T-helper 17 cell (primary cell): Measurements from ENCODE around the gene ZNF665. TPM values are rescaled to one million over a fixed set of nuclear protein-coding genes. Genes with fewer than 3 reads are reported as not detected.
A peak's percentile ranks its signal among the peaks of the same experiment; 100 is the strongest.
"Not testable (repeated sequence)": the region's sequence is repeated elsewhere in the genome, so short reads cannot be mapped to it uniquely, and the experiment has no call there.

ENCODE experiments used
- ATAC-seq: fragments of 150-1000 bp; cut with Tn5 transposase; 2 replicates; pipeline ENCODE4 v1.10.0; 2021; ENCODE audit warnings: mild to moderate bottlenecking, moderate library complexity
- DNase-seq, 3 donors: peaks; one replicate each; pipeline versions ENCODE4 v3.0.0 to v3.0.0-alpha.2; 2020 to 2021
- H3K9me3 ChIP-seq: one replicate; pipeline ENCODE4 v1.7.0; 2013; ENCODE audit warnings: low read length, mild to moderate bottlenecking; ENCODE audit not compliant: control insufficient read depth, poor library complexity, severe bottlenecking
- H3K27ac Mint-ChIP-seq: one replicate; pipeline ENCODE4 v1.8.0; 2022; ENCODE audit warnings: mild to moderate bottlenecking, moderate library complexity, mixed read lengths
- H3K27me3 Mint-ChIP-seq: one replicate; pipeline ENCODE4 v1.8.0; 2022; ENCODE audit warnings: mixed read lengths
- H3K36me3 Mint-ChIP-seq: one replicate; pipeline ENCODE4 v1.8.0; 2022; ENCODE audit warnings: low read depth, mixed read lengths
- H3K4me1 Mint-ChIP-seq: one replicate; pipeline ENCODE4 v1.8.0; 2022; ENCODE audit warnings: mild to moderate bottlenecking, mixed read lengths
- H3K4me3 Mint-ChIP-seq: one replicate; pipeline ENCODE4 v1.8.0; 2022; ENCODE audit warnings: mild to moderate bottlenecking, moderate library complexity, mixed read lengths
- total RNA-seq, 4 donors: library from RNA in 2 of 4; stranded (reverse) in 2 of 4; gene quantifications; one replicate each; pipeline ENCODE4 v1.2.3 and lab custom pipeline; 2022 to 2026

ZNF665 gene
- total RNA-seq, 2 donors from 2014 or later, result 0.78 to 2.4 TPM

- Mint-ChIP-seq H3K4me1 (no peaks in the 10 kb centered on the region), H3K27me3 (no peaks in the 10 kb centered on the region), H3K36me3 (peaks cover 4% of the 10 kb centered on the region), H3K4me3 (no peak overlapping the region), H3K27ac (no peak overlapping the region)
- H3K9me3 ChIP-seq, result peaks cover 17% of the 10 kb centered on the region
- DNase-seq (no peak), ATAC-seq (no peak)
Observed at GRCh38 chr19:53136432-53136831, 56.7 kb downstream of the ZNF665 start.

GRCh38 chr19:53132141-53132991 is 60.8 kb downstream of the ZNF665 start, which contains the start of gene ZNF415:
TSS of gene ZNF415 (minus strand) at chr19:53132910. CDS start at chr19:53122676, 10,234 bp downstream.
- DNase-seq, result peak in 1 of 3 donors; percentile 15
- no peaks in the 10 kb centered on the region for H3K9me3 ChIP-seq
- H3K27ac Mint-ChIP-seq, result no peak within 1 kb of the TSS

GRCh38 chr19:53131727-53132126 is 61.4 kb downstream of the ZNF665 start:
- Mint-ChIP-seq H3K27ac (no peak overlapping the region), H3K36me3 (peaks cover 4% of the 10 kb centered on the region), H3K27me3 (no peaks in the 10 kb centered on the region), H3K4me1 (no peaks in the 10 kb centered on the region), H3K4me3 (peak overlapping the region; percentile 25)
- ATAC-seq (no peak), DNase-seq (no peak)
- no peaks in the 10 kb centered on the region for H3K9me3 ChIP-seq

More at GRCh38 chr19:53132141-53132991, 60.8 kb downstream of the ZNF665 start, which contains the start of gene ZNF415:
- peak; percentile 53 for ATAC-seq
- H3K27me3 Mint-ChIP-seq, result no peaks in the 10 kb centered on the region
- no peaks in the 10 kb centered on the region for H3K4me1 Mint-ChIP-seq
- peaks cover 4% of the 10 kb centered on the region for H3K36me3 Mint-ChIP-seq
- peak within 1 kb of the TSS; percentile 25 for H3K4me3 Mint-ChIP-seq

- DNase-seq (no peak), ATAC-seq (no peak)
- no peaks in the 10 kb centered on the region for H3K9me3 ChIP-seq
- Mint-ChIP-seq H3K27me3 (no peaks in the 10 kb centered on the region), H3K36me3 (peaks cover 4% of the 10 kb centered on the region), H3K4me1 (no peaks in the 10 kb centered on the region), H3K27ac (no peak overlapping the region), H3K4me3 (no peak overlapping the region)
Observed at GRCh38 chr19:53131085-53131590, 62.0 kb downstream of the ZNF665 start.

GRCh38 chr19:53130506-53130905 is 62.7 kb downstream of the ZNF665 start:
- Mint-ChIP-seq H3K27ac (no peak overlapping the region), H3K4me3 (no peak overlapping the region), H3K36me3 (peaks cover 4% of the 10 kb centered on the region), H3K4me1 (no peaks in the 10 kb centered on the region), H3K27me3 (no peaks in the 10 kb centered on the region)
- DNase-seq, result no peak
- no peaks in the 10 kb centered on the region for H3K9me3 ChIP-seq
- no peak for ATAC-seq

- H3K27ac Mint-ChIP-seq, H3K36me3 Mint-ChIP-seq, H3K4me1 Mint-ChIP-seq, H3K27me3 Mint-ChIP-seq, ATAC-seq, H3K9me3 ChIP-seq, DNase-seq, H3K4me3 Mint-ChIP-seq: not testable (repeated sequence)
Observed at GRCh38 chr19:53126733-53127526, 66.2 kb downstream of the ZNF665 start.

GRCh38 chr19:53123400-53123799 is 69.8 kb downstream of the ZNF665 start:
- no peaks in the 10 kb centered on the region for H3K27me3 Mint-ChIP-seq
- no peak for ATAC-seq
- H3K4me1 Mint-ChIP-seq, result no peaks in the 10 kb centered on the region
- H3K36me3 Mint-ChIP-seq, result peaks cover 2% of the 10 kb centered on the region
- H3K4me3 Mint-ChIP-seq, result no peak overlapping the region
- H3K27ac Mint-ChIP-seq, result no peak overlapping the region
- DNase-seq, result no peak
- H3K9me3 ChIP-seq, result peaks cover under 1% of the 10 kb centered on the region

Other genes with a start within 250 kb of the ZNF665 start
- 1 to 10 TPM; 3.5 to 4.8 TPM for gene ZNF816, start 230.5 kb downstream of the ZNF665 start, total RNA-seq
- gene ERVV-1, start 179.4 kb downstream of the ZNF665 start, total RNA-seq, result not detected
- gene ERVV-2, start 148.6 kb downstream of the ZNF665 start, total RNA-seq, result not detected
- 10 to 100 TPM; 31.2 to 34.1 TPM for gene ZNF160, start 89.9 kb downstream of the ZNF665 start, total RNA-seq
- under 1 TPM in 1 of 2 donors, not detected in 1; 0.62 TPM for gene ZNF415, start 60.4 kb downstream of the ZNF665 start, total RNA-seq
- 1 to 10 TPM; 1.8 to 1.9 TPM for gene ZNF347, start 34.3 kb downstream of the ZNF665 start, total RNA-seq
- 1 to 10 TPM in 1 of 2 donors, under 1 TPM in 1; 0.94 to 5.7 TPM for gene ZNF677, start 61.5 kb upstream of the ZNF665 start, total RNA-seq
- gene VN1R2, start 64.9 kb upstream of the ZNF665 start, total RNA-seq, result not detected
- not detected for gene VN1R4, start 74.4 kb upstream of the ZNF665 start, total RNA-seq
- 1 to 10 TPM; 6.5 to 6.9 TPM for gene ZNF845, start 140.4 kb upstream of the ZNF665 start, total RNA-seq
- 10 to 100 TPM; 11.1 to 14.3 TPM for gene ZNF525, start 172.3 kb upstream of the ZNF665 start, total RNA-seq
- 1 to 10 TPM; 6.7 to 7.7 TPM for gene ZNF765, start 201.8 kb upstream of the ZNF665 start, total RNA-seq
- 1 to 10 TPM; 5.7 to 7.8 TPM for gene ZNF761, start 238.6 kb upstream of the ZNF665 start, total RNA-seq